NOMO-1 treated with DMSO at 0.1 percent for 48 hours (cell line): Measurements from ENCODE around the gene ARHGEF35.
"Not testable (repeated sequence)": the region's sequence is repeated elsewhere in the genome, so short reads cannot be mapped to it uniquely, and the experiment has no call there.

Experiments
- DNase-seq: peaks from one replicate; lab custom pipeline; 2025; ENCODE audit not compliant: unreplicated experiment; lab: John Stamatoyannopoulos, UW

The ARHGEF35 gene

GRCh38 chr7:144179165-144179479, 16.5 kb downstream of the ARHGEF35 start:
- not testable (repeated sequence) for DNase-seq

GRCh38 chr7:144178380-144179164, 17.1 kb downstream of the ARHGEF35 start:
- not testable (repeated sequence) for DNase-seq

GRCh38 chr7:144174613-144175012, 21.0 kb downstream of the ARHGEF35 start:
- DNase-seq, result no peak

GRCh38 chr7:144171594-144172350, 23.9 kb downstream of the ARHGEF35 start:
- not testable (repeated sequence) for DNase-seq

- DNase-seq, result no peak
These were observed 30.8 kb downstream of the ARHGEF35 start for GRCh38 chr7:144164784-144165183.

- DNase-seq, result no peak
These were observed 36.8 kb downstream of the ARHGEF35 start for GRCh38 chr7:144158861-144159260.

GRCh38 chr7:144148224-144148827, 47.3 kb downstream of the ARHGEF35 start:
- DNase-seq, result no peak

GRCh38 chr7:144144426-144144825, 51.2 kb downstream of the ARHGEF35 start:
- no peak for DNase-seq

GRCh38 chr7:144142187-144142586, 53.4 kb downstream of the ARHGEF35 start:
- DNase-seq, result no peak

- DNase-seq, result no peak
These were observed 58.1 kb downstream of the ARHGEF35 start for GRCh38 chr7:144137501-144137900.
